B cell (primary cell): ENCODE measurements around the gene NCAN. TPM values are rescaled to one million over a fixed set of nuclear protein-coding genes. Genes with fewer than 3 reads are reported as not detected.

Experiments
- ATAC-seq: fragments of 200-7000 bp; cut with Tn5 transposase; one replicate; pipeline ENCODE4 v1.10.0; 2021; ENCODE audit warnings: low read depth, mild to moderate bottlenecking, moderate number of reproducible peaks, moderate library complexity
- CTCF ChIA-PET: fragments of 350-600 bp; sonication (Branson Sonifier 250); formaldehyde crosslinking; loops from one replicate; lab custom pipeline; 2021; ENCODE audit warnings: antibody characterized with exemption, inconsistent platforms; lab: Charles Lee
- POLR2A ChIA-PET: fragments of 350-600 bp; sonication (Branson Sonifier 250); formaldehyde crosslinking; loops from one replicate; lab custom pipeline; 2021; ENCODE audit warnings: antibody characterized with exemption; lab: Charles Lee
- DNase-seq: peaks from one replicate; pipeline ENCODE4 v3.0.0; 2013
- H2AFZ ChIP-seq: 2 replicates; pipeline ENCODE4 v1.6.1; 2012; ENCODE audit warnings: mild to moderate bottlenecking, low read depth, low read length; ENCODE audit not compliant: insufficient read depth, poor library complexity, severe bottlenecking
- H3K27ac ChIP-seq, 2 donors: 1 replicate in 1 of 2; 2 replicates in 1 of 2; pipeline ENCODE4 v1.5.1; 2012 to 2013; ENCODE audit warnings: low read length in 2 of 2, mild to moderate bottlenecking in 2 of 2, moderate library complexity in 1 of 2
- H3K27me3 ChIP-seq, 4 experiments: fragments of 200-600 bp in 1 of 4; sonication (generic) in 1 of 4; replicated peaks in 1 of 4; 1 replicate in 2 of 4; 2 replicates in 2 of 4; pipeline versions ENCODE4 v1.6.1 to v1.7.0; 2013 to 2016; ENCODE audit warnings: low read length in 3 of 4, mild to moderate bottlenecking in 2 of 4, mixed read lengths in 1 of 4, moderate library complexity in 1 of 4; ENCODE audit not compliant: insufficient read depth in 4 of 4, control insufficient read depth in 3 of 4; ENCODE audit errors: control extremely low read depth in 1 of 4
- H3K36me3 ChIP-seq, 2 experiments: replicated peaks in 1 of 2; 1 replicate in 1 of 2; 2 replicates in 1 of 2; pipeline versions ENCODE4 v1.6.1 to v1.7.1; 2013; ENCODE audit warnings: low read length in 1 of 2; ENCODE audit not compliant: insufficient read depth in 2 of 2, control insufficient read depth in 1 of 2; ENCODE audit errors: control extremely low read depth in 1 of 2, extremely low read depth in 1 of 2
- H3K4me1 ChIP-seq, 2 donors: fragments of 200-600 bp in 1 of 2; sonication (generic) in 1 of 2; 1 replicate in 1 of 2; 2 replicates in 1 of 2; pipeline versions ENCODE4 v1.5.1 to v1.6.1; 2013 to 2017; ENCODE audit warnings: low read length in 2 of 2; ENCODE audit not compliant: control insufficient read depth in 2 of 2, insufficient read depth in 2 of 2
- H3K4me2 ChIP-seq: replicated peaks from 2 replicates; pipeline ENCODE3; 2012; ENCODE audit warnings: mild to moderate bottlenecking, low read depth, low read length; ENCODE audit not compliant: poor library complexity, severe bottlenecking
- H3K4me3 ChIP-seq, 5 experiments: fragments of 200-600 bp in 1 of 5; sonication (generic) in 1 of 5; 1 replicate in 3 of 5; 2 replicates in 2 of 5; pipeline versions ENCODE4 v1.5.1 to v1.7.0; 2011 to 2016; ENCODE audit warnings: low read length in 4 of 5, mild to moderate bottlenecking in 4 of 5, low read depth in 2 of 5, control low read depth in 1 of 5, moderate library complexity in 1 of 5; ENCODE audit not compliant: insufficient read depth in 1 of 5; ENCODE audit errors: control extremely low read depth in 1 of 5, extremely low read depth in 1 of 5
- H3K79me2 ChIP-seq: fragments of 200-600 bp; sonication (generic); one replicate; pipeline ENCODE4 v1.6.0; 2016; ENCODE audit warnings: low read length; ENCODE audit not compliant: control insufficient read depth, insufficient read depth
- H3K9ac ChIP-seq: fragments of 200-600 bp; sonication (generic); 2 replicates; pipeline ENCODE4 v1.6.1; 2017; ENCODE audit warnings: mild to moderate bottlenecking, low read length, moderate library complexity
- H3K9me3 ChIP-seq, 3 donors: one replicate each; pipeline versions ENCODE4 v1.6.1 to v1.7.1; 2013; ENCODE audit warnings: low read length in 2 of 3; ENCODE audit not compliant: control insufficient read depth in 2 of 3, insufficient read depth in 1 of 3; ENCODE audit errors: control extremely low read depth in 1 of 3
- H4K20me1 ChIP-seq: 2 replicates; pipeline ENCODE4 v1.6.0; 2012; ENCODE audit warnings: mild to moderate bottlenecking, low read length; ENCODE audit not compliant: insufficient read depth, control insufficient read depth, poor library complexity, severe bottlenecking
- H3K27ac Mint-ChIP-seq: one replicate; pipeline ENCODE4 v1.8.0; 2021; ENCODE audit warnings: mixed read lengths
- H3K27me3 Mint-ChIP-seq: one replicate; pipeline ENCODE4 v1.8.0; 2021; ENCODE audit warnings: mixed read lengths
- H3K4me1 Mint-ChIP-seq: one replicate; pipeline ENCODE4 v1.8.0; 2021; ENCODE audit warnings: mixed read lengths
- H3K4me3 Mint-ChIP-seq: one replicate; pipeline ENCODE4 v1.8.0; 2021; ENCODE audit warnings: mixed read lengths
- H3K9me3 Mint-ChIP-seq: one replicate; pipeline ENCODE4 v1.8.0; 2022; ENCODE audit warnings: mixed read lengths; ENCODE audit not compliant: insufficient read depth
- CTCF ChIP-seq: fragments of 200-600 bp; IDR thresholded peaks from one replicate; pipeline ENCODE4 v1.8.0; 2022; ENCODE audit warnings: antibody characterized with exemption, mild to moderate bottlenecking
- EZH2 ChIP-seq: IDR thresholded peaks from 2 replicates; pipeline ENCODE4 v1.6.1; 2012; ENCODE audit warnings: borderline replicate concordance, low read depth, mild to moderate bottlenecking, moderate library complexity, low read length; ENCODE audit not compliant: insufficient read depth, poor library complexity, severe bottlenecking
- WGBS: methylation state at CpG from one replicate; pipeline ENCODE4 v1.1.5; 2013; ENCODE audit warnings: missing lambda C conversion rate; ENCODE audit not compliant: insufficient coverage; 5-methylcytosine and 5-hydroxymethylcytosine counted together
- intact Hi-C: fragments of 100-400 bp; cut with micrococcal nuclease; formaldehyde crosslinking; loops from one replicate; pipeline ENCODE4 v1.10.0; 2022
- polyA plus RNA-seq: library from polyadenylated mRNA; depleted of rRNA; stranded (reverse); fragments of >200 nt; gene quantifications from 2 replicates; pipeline ENCODE4 v1.2.3, GENCODE V29; 2012
- total RNA-seq, 2 donors: library from RNA; stranded (reverse); fragments of 120-200 nt in 1 of 2; gene quantifications; 1 replicate in 1 of 2; 2 replicates in 1 of 2; pipeline versions ENCODE4 v1.2.3 to v1.2.4, GENCODE V29; 2013 to 2022

Gene NCAN
- total and polyA plus RNA-seq, 2 donors (not counting 1 experiment from before 2014, with no cell fraction given): 0.03 TPM; not detected in 1

GRCh38 chr19:19239675-19240074 lies 27.9 kb downstream of the NCAN start:
- Histone ChIP-seq H3K4me2 (no peak overlapping the region), H3K27ac (no peak overlapping the region), H3K36me3 (no peaks in the 10 kb centered on the region), H3K9me3 (peaks cover 1 to 27% (median 13%) of the 10 kb centered on the region in 3 donors), H2AFZ (no peak overlapping the region), H3K79me2 (no peaks in the 10 kb centered on the region), H3K4me1 (no peaks in the 10 kb centered on the region), H3K9ac (no peak overlapping the region), H3K27me3 (peaks cover 0 to 12% (median 4%) of the 10 kb centered on the region in 4 experiments), H4K20me1 (no peaks in the 10 kb centered on the region), H3K4me3 (no peak overlapping the region)
- DNase-seq: no peak
- H3K27ac Mint-ChIP-seq: no peak overlapping the region
- ChIA-PET POLR2A (no interaction called here), CTCF (no interaction called here)
- H3K9me3 Mint-ChIP-seq: peaks cover 7% of the 10 kb centered on the region
- peaks cover 11% of the 10 kb centered on the region for H3K27me3 Mint-ChIP-seq
- no peaks in the 10 kb centered on the region for H3K4me1 Mint-ChIP-seq
- intact Hi-C loops: no loop called here
- TF ChIP-seq EZH2: no peak
- no peak for ATAC-seq
- H3K4me3 Mint-ChIP-seq: no peak overlapping the region

GRCh38 chr19:19240476-19240875 lies 28.7 kb downstream of the NCAN start:
- Histone ChIP-seq H3K9me3 (peaks cover 1 to 19% (median 9%) of the 10 kb centered on the region in 3 donors), H3K27ac (no peak overlapping the region), H3K27me3 (peaks cover 0 to 12% (median 4%) of the 10 kb centered on the region in 4 experiments), H3K9ac (no peak overlapping the region), H2AFZ (no peak overlapping the region), H3K4me3 (no peak overlapping the region), H3K4me2 (no peak overlapping the region), H3K79me2 (no peaks in the 10 kb centered on the region), H4K20me1 (no peaks in the 10 kb centered on the region), H3K36me3 (no peaks in the 10 kb centered on the region), H3K4me1 (no peaks in the 10 kb centered on the region)
- DNase-seq (no peak), ATAC-seq (no peak)
- Mint-ChIP-seq H3K4me1 (no peaks in the 10 kb centered on the region), H3K4me3 (no peak overlapping the region), H3K27me3 (peaks cover 11% of the 10 kb centered on the region), H3K9me3 (peaks cover 6% of the 10 kb centered on the region), H3K27ac (no peak overlapping the region)
- ChIA-PET CTCF (no interaction called here), POLR2A (no interaction called here)
- 85% methylated on average over 8 of the region's 9 CpGs for WGBS
- intact Hi-C loops: no loop called here
- TF ChIP-seq CTCF: no peak
